Endothelial cell of umbilical vein (primary cell): ENCODE results near the gene SERPINA6. TPM values are rescaled to one million over a fixed set of nuclear protein-coding genes. Genes with fewer than 3 reads are reported as not detected.

ENCODE experiments used
- Bru-seq: library from RNA; stranded (reverse); fragments of 400-500 nt; gene quantifications from one replicate; lab custom pipeline; 2021; lab: Mats Ljungman, UMichigan
- BruChase-seq, 2 experiments: library from RNA; stranded (reverse); fragments of 400-500 nt; gene quantifications; one replicate each; lab custom pipeline; 2021; lab: Mats Ljungman, UMichigan
- BruUV-seq: library from RNA; stranded (reverse); fragments of 400-500 nt; replicated peaks from 2 replicates; lab custom pipeline; 2021; lab: Mats Ljungman, UMichigan
- CTCF ChIA-PET: fragments of 300-600, 350-600 bp; sonication (Branson Sonifier 250); formaldehyde crosslinking; loops from one replicate; lab custom pipeline; 2021; ENCODE audit warnings: antibody characterized with exemption, inconsistent platforms; lab: Charles Lee
- POLR2A ChIA-PET: fragments of 300-600, 350-600 bp; sonication (Branson Sonifier 250); formaldehyde crosslinking; loops from one replicate; lab custom pipeline; 2021; ENCODE audit warnings: antibody characterized with exemption, inconsistent platforms; lab: Charles Lee
- DNase-seq: peaks from one replicate; pipeline ENCODE4 v3.0.0-alpha.2; 2011; ENCODE audit warnings: low read depth, low spot score
- FAIRE-seq: peaks from 2 replicates; lab custom pipeline; 2011; peaks lifted over from hg19 to GRCh38; lab: Jason Lieb, UNC
- H2AFZ ChIP-seq: 2 replicates; pipeline ENCODE4 v1.6.0; 2012; ENCODE audit warnings: low read depth, low read length, control low read depth, inconsistent platforms
- H3K27ac ChIP-seq: 2 replicates; pipeline ENCODE4 v1.5.1; 2011; ENCODE audit warnings: low read depth, mild to moderate bottlenecking, control low read depth, low read length, moderate library complexity; ENCODE audit not compliant: insufficient read depth
- H3K27me3 ChIP-seq, 2 experiments: 2 replicates each; pipeline versions ENCODE4 v1.6.0 to v1.6.1; 2011; ENCODE audit warnings: low read length in 2 of 2, mixed read lengths in 1 of 2; ENCODE audit not compliant: control insufficient read depth in 2 of 2, insufficient read depth in 2 of 2
- H3K36me3 ChIP-seq, 2 experiments: 2 replicates in 1 of 2; 3 replicates in 1 of 2; pipeline ENCODE4 v1.5.1; 2011; ENCODE audit warnings: low read length in 2 of 2, mild to moderate bottlenecking in 1 of 2, moderate library complexity in 1 of 2; ENCODE audit not compliant: control insufficient read depth in 2 of 2, insufficient read depth in 2 of 2; ENCODE audit errors: extremely low read depth in 1 of 2
- H3K4me1 ChIP-seq: 3 replicates; pipeline ENCODE4 v1.5.1; 2011; ENCODE audit warnings: mild to moderate bottlenecking, low read length; ENCODE audit not compliant: control insufficient read depth, insufficient read depth; ENCODE audit errors: extremely low read depth
- H3K4me2 ChIP-seq: 2 replicates; pipeline ENCODE4 v1.6.1; 2011; ENCODE audit warnings: low read length, control low read depth, mixed read lengths; ENCODE audit not compliant: insufficient read depth
- H3K4me3 ChIP-seq, 3 experiments: fragments of 200-600 bp in 1 of 3; sonication (generic), shearing (Covaris generic) in 1 of 3; replicated peaks in 1 of 3; 2 replicates each; pipeline ENCODE4 v1.5.1; 2011 to 2016; ENCODE audit warnings: control low read depth in 3 of 3, low read length in 3 of 3, mild to moderate bottlenecking in 2 of 3, inconsistent platforms in 1 of 3, low read depth in 1 of 3, moderate library complexity in 1 of 3; ENCODE audit not compliant: insufficient read depth in 1 of 3
- H3K79me2 ChIP-seq: 2 replicates; pipeline ENCODE4 v1.6.0; 2012; ENCODE audit warnings: low read length, inconsistent platforms; ENCODE audit not compliant: control insufficient read depth, insufficient read depth
- H3K9ac ChIP-seq: replicated peaks from 2 replicates; pipeline ENCODE3; 2011; ENCODE audit warnings: low read length, control low read depth; ENCODE audit not compliant: insufficient read depth; ENCODE audit errors: extremely low read depth
- H3K9me1 ChIP-seq: replicated peaks from 3 replicates; pipeline ENCODE4 v1.6.0; 2011; ENCODE audit warnings: mild to moderate bottlenecking, low read length; ENCODE audit not compliant: control insufficient read depth, insufficient read depth; ENCODE audit errors: extremely low read depth
- H3K9me3 ChIP-seq: replicated peaks from 2 replicates; pipeline ENCODE4 v1.5.1; 2012; ENCODE audit warnings: low read length, inconsistent platforms; ENCODE audit not compliant: control insufficient read depth, insufficient read depth
- H4K20me1 ChIP-seq: replicated peaks from 2 replicates; pipeline ENCODE3; 2011; ENCODE audit warnings: mild to moderate bottlenecking, low read length; ENCODE audit not compliant: control insufficient read depth, insufficient read depth; ENCODE audit errors: extremely low read depth
- EZH2 ChIP-seq: IDR thresholded peaks from 2 replicates; pipeline ENCODE4 v1.6.1; 2012; ENCODE audit warnings: borderline replicate concordance, low read depth, mild to moderate bottlenecking, moderate library complexity, low read length, inconsistent platforms; ENCODE audit not compliant: severe bottlenecking
- FOS ChIP-seq: IDR thresholded peaks from 2 replicates; pipeline ENCODE4 v1.6.1; 2011; ENCODE audit warnings: mild to moderate bottlenecking, low read length, moderate library complexity, borderline replicate concordance; ENCODE audit not compliant: insufficient read depth
- GATA2 ChIP-seq: IDR thresholded peaks from 2 replicates; pipeline ENCODE4 v1.7.0; 2011; ENCODE audit warnings: low read depth, mild to moderate bottlenecking, moderate library complexity, mixed read lengths, low read length; ENCODE audit not compliant: insufficient read length, insufficient read depth
- JUN ChIP-seq: IDR thresholded peaks from 2 replicates; pipeline ENCODE4 v1.6.1; 2011; ENCODE audit warnings: borderline replicate concordance, low read depth; ENCODE audit not compliant: insufficient read length, insufficient read depth
- MYC ChIP-seq: IDR thresholded peaks from one replicate; pipeline ENCODE4 v1.6.1; 2011; ENCODE audit warnings: mild to moderate bottlenecking, low read depth, low read length
- POLR2A ChIP-seq: IDR thresholded peaks from 2 replicates; pipeline ENCODE4 v1.6.1; 2012; ENCODE audit warnings: low read depth, mild to moderate bottlenecking, control low read depth, low read length
- POLR2AphosphoS5 ChIP-seq: IDR thresholded peaks from 2 replicates; pipeline ENCODE4 v1.6.1; 2012; ENCODE audit warnings: low read depth, mild to moderate bottlenecking, control low read depth, low read length, moderate library complexity; ENCODE audit not compliant: insufficient read depth
- dilution Hi-C: fragments of 300-500 bp; cut with MboI; formaldehyde crosslinking; loops from one replicate; pipeline ENCODE4 v1.15.0; 2019; ENCODE audit warnings: low sequenced_read_pairs; ENCODE audit not compliant: extremely low pct_ligation_motif_present
- intact Hi-C: fragments of 100-400 bp; cut with micrococcal nuclease; formaldehyde crosslinking; loops from one replicate; pipeline ENCODE4 v1.10.0; 2022
- long read RNA-seq: library from polyadenylated mRNA; stranded (forward); transcript quantifications from one replicate; pipeline ENCODE4 v2.0.0, GENCODE V29; 2021
- polyA minus RNA-seq, 3 experiments: library from RNA; depleted of rRNA, polyadenylated mRNA; stranded (reverse); fragments of >200 nt; gene quantifications; 1 replicate in 1 of 3; 2 replicates in 2 of 3; pipeline ENCODE4 v1.2.3, GENCODE V29; 2011
- polyA plus RNA-seq, 4 experiments: library from polyadenylated mRNA; depleted of rRNA in 3 of 4; stranded (reverse) in 3 of 4; unstranded in 1 of 4; fragments of >200 nt; gene quantifications; 2 replicates each; pipeline versions ENCODE4 v1.2.1 to v1.2.3, GENCODE V29; 2011 to 2012; ENCODE audit warnings: missing spikeins in 1 of 4
- total RNA-seq: library from RNA; stranded (reverse); gene quantifications from 2 replicates; pipeline ENCODE4 v1.2.3, GENCODE V29; 2021
- TF ChIP-seq, protein P1 (sequence below): IDR thresholded peaks from 2 replicates; pipeline ENCODE4 v1.6.1; 2011; ENCODE audit not compliant: insufficient read depth, insufficient read length
- TF ChIP-seq, protein P2 (sequence below), 2 donors: IDR thresholded peaks; 1 replicate in 1 of 2; 2 replicates in 1 of 2; pipeline ENCODE4 v1.5.1; 2011; ENCODE audit warnings: low read length in 2 of 2, mild to moderate bottlenecking in 2 of 2, moderate library complexity in 2 of 2, control low read depth in 1 of 2, inconsistent platforms in 1 of 2, low read depth in 1 of 2; ENCODE audit not compliant: insufficient read depth in 1 of 2; ENCODE audit errors: extremely low read depth in 1 of 2

The SERPINA6 gene, protein sequence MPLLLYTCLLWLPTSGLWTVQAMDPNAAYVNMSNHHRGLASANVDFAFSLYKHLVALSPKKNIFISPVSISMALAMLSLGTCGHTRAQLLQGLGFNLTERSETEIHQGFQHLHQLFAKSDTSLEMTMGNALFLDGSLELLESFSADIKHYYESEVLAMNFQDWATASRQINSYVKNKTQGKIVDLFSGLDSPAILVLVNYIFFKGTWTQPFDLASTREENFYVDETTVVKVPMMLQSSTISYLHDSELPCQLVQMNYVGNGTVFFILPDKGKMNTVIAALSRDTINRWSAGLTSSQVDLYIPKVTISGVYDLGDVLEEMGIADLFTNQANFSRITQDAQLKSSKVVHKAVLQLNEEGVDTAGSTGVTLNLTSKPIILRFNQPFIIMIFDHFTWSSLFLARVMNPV
- total RNA-seq, result not detected in 2 replicates
- polyA plus RNA-seq, result not detected in 2 replicates
- polyA plus RNA-seq (2011; cell fraction: cytosol; rRNA removed), result not detected in 2 replicates
- not detected in 2 replicates for polyA plus RNA-seq (2011; cell fraction: nucleus; rRNA removed)
- polyA plus RNA-seq (2012), result not detected in 2 replicates
- polyA minus RNA-seq, result not detected in 2 replicates
- polyA minus RNA-seq (2011; cell fraction: cytosol; rRNA and poly(A)+ RNA removed), result not detected
- polyA minus RNA-seq (2011; cell fraction: nucleus; rRNA and poly(A)+ RNA removed), result not detected in 2 replicates
- Bru-seq, nascent RNA, result not detected
- not detected for BruChase-seq, experiment 1, labeled RNA remaining after a 6-hour chase
- not detected for BruChase-seq, experiment 2, labeled RNA remaining after a 2-hour chase
- long read RNA-seq, result 0 reads

DNA sequence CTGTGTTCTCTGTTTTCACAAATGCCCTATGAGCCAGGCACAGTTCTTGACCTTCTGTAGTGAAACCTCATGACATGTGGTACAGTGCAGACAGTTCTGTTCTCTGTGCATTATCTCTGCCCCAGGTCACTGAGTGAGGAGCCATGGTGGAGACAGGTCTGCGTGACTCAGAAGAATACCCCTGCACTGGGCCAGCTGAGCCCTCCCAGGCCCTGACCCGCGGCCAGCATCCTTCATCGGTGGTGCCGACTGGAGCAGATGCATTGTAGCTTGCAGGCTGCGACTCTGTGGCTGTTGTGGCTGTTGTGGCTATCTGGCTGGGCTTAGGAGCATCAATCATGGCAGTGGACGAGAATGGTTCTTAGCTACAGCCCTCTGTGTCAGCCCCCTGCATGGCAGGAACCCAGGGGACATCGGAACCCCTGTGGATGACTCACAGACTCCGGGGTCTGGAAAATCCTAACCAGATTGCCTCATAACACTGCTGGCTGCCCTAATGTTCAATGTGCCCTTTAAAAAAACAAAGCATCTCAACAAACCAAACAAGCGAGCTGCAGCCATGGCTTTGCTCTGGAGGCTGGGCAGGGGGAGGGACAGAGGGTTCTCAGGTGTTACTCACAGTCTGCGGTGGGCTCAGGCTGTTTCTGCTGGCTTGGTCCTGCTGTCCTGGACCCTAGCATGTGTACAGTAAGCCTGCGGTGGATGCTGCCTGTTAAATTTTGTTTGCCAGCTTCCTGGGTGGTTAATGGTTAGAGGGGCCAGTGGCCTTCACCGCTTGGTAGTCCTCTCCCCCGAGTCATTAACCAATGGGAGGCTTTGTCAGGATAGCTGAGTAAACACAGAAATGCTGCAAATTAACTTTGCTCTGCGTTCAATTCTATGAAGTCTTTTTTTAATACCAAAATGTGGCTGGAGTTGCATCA, at the start of gene SERPINA6:
Gene SERPINA6, minus strand, starts transcription at position 689 of the 923 bp plus-strand sequence. CDS start 8,688 bp downstream, outside the sequence.
- H3K27ac ChIP-seq, result no peak within 1 kb of the TSS
- POLR2A ChIA-PET, result no interaction called here
- intact Hi-C loops, result no loop called here
- H3K27me3 ChIP-seq, result no peaks in the 10 kb centered on the region
- H3K79me2 ChIP-seq, result no peaks in the 10 kb centered on the region
- no peaks in the 10 kb centered on the region for H3K9me1 ChIP-seq
- CTCF ChIA-PET, result no interaction called here
- dilution Hi-C loops, result no loop called here
- DNase-seq (no peak), FAIRE-seq (no peak)
- TF ChIP-seq MYC, result no peak
- no peak for TF ChIP-seq JUN
- TF ChIP-seq, protein P1, sequence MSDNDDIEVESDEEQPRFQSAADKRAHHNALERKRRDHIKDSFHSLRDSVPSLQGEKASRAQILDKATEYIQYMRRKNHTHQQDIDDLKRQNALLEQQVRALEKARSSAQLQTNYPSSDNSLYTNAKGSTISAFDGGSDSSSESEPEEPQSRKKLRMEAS, result no peak
- TF ChIP-seq POLR2AphosphoS5, result no peak
- no peak for TF ChIP-seq GATA2
- no peak for TF ChIP-seq EZH2
- TF ChIP-seq, protein P2, sequence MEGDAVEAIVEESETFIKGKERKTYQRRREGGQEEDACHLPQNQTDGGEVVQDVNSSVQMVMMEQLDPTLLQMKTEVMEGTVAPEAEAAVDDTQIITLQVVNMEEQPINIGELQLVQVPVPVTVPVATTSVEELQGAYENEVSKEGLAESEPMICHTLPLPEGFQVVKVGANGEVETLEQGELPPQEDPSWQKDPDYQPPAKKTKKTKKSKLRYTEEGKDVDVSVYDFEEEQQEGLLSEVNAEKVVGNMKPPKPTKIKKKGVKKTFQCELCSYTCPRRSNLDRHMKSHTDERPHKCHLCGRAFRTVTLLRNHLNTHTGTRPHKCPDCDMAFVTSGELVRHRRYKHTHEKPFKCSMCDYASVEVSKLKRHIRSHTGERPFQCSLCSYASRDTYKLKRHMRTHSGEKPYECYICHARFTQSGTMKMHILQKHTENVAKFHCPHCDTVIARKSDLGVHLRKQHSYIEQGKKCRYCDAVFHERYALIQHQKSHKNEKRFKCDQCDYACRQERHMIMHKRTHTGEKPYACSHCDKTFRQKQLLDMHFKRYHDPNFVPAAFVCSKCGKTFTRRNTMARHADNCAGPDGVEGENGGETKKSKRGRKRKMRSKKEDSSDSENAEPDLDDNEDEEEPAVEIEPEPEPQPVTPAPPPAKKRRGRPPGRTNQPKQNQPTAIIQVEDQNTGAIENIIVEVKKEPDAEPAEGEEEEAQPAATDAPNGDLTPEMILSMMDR (IDR thresholded peaks at IDR 0.05; ENCODE audit: extremely low read depth in 1 of 2, insufficient read depth in 1 of 2, low read depth in 1 of 2, low read length in 2 of 2), result no peak
- no peak for TF ChIP-seq POLR2A
- no peak for TF ChIP-seq FOS
- H3K4me2 ChIP-seq, result no peak within 1 kb of the TSS
- H3K4me1 ChIP-seq, result no peaks in the 10 kb centered on the region
- H3K36me3 ChIP-seq, result no peaks in the 10 kb centered on the region
- H3K4me3 ChIP-seq, result no peak within 1 kb of the TSS
- no peaks in the 10 kb centered on the region for H4K20me1 ChIP-seq
- H3K9ac ChIP-seq, result no peak within 1 kb of the TSS
- BruUV-seq, result no TSS peak
- no peak within 1 kb of the TSS for H2AFZ ChIP-seq
- no peaks in the 10 kb centered on the region for H3K9me3 ChIP-seq
